Gastrocnemius medialis (tissue), 4 donors: ENCODE measurements around the gene MRPS12. TPM values are rescaled to one million over a fixed set of nuclear protein-coding genes. Genes with fewer than 3 reads are reported as not detected.

ENCODE experiments used
- ATAC-seq, 2 donors: fragments of 150-250 bp; one replicate each; pipeline ENCODE4 v1.9.1; 2016
- DNase-seq, 2 donors: peaks; one replicate each; pipeline ENCODE4 v3.0.0-alpha.2; 2019
- H3K27ac ChIP-seq, 4 donors: fragments of 200-600 bp; sonication (generic); 1 replicate in 1 of 4; 2 replicates in 3 of 4; pipeline ENCODE4 v1.5.1; 2016 to 2018; ENCODE audit warnings: mild to moderate bottlenecking in 2 of 4, moderate library complexity in 1 of 4
- H3K27me3 ChIP-seq, 3 donors: fragments of 200-600 bp; sonication (generic) in 2 of 3; 1 replicate in 1 of 3; 2 replicates in 2 of 3; pipeline versions ENCODE4 v1.5.1 to v1.6.0; 2016 to 2019; ENCODE audit warnings: mild to moderate bottlenecking in 1 of 3, moderate library complexity in 1 of 3
- H3K36me3 ChIP-seq, 2 donors: fragments of 200-600 bp; sonication (generic) in 1 of 2; one replicate each; pipeline ENCODE4 v1.5.1; 2017 to 2018
- H3K4me1 ChIP-seq, 2 donors: fragments of 200-600 bp; sonication (generic) in 1 of 2; one replicate each; pipeline ENCODE4 v1.5.1; 2016 to 2017; ENCODE audit warnings: mild to moderate bottlenecking in 2 of 2
- H3K4me3 ChIP-seq, 4 donors: fragments of 200-600 bp; sonication (generic) in 3 of 4; 1 replicate in 1 of 4; 2 replicates in 3 of 4; pipeline ENCODE4 v1.5.1; 2016 to 2019; ENCODE audit warnings: mild to moderate bottlenecking in 2 of 4
- H3K9me3 ChIP-seq, 3 donors: fragments of 200-600 bp; sonication (generic) in 2 of 3; 1 replicate in 1 of 3; 2 replicates in 2 of 3; pipeline ENCODE4 v1.5.1; 2016 to 2019
- CTCF ChIP-seq, 5 experiments: fragments of 450-650 bp in 3 of 5; fragments of 200-600 bp in 2 of 5; sonication (generic) in 2 of 5; IDR thresholded peaks in 4 of 5; conservative IDR thresholded peaks in 1 of 5; 1 replicate in 4 of 5; 2 replicates in 1 of 5; pipeline ENCODE4 v1.5.1; 2016 to 2019; ENCODE audit warnings: antibody characterized with exemption in 5 of 5, mild to moderate bottlenecking in 3 of 5, moderate library complexity in 3 of 5
- POLR2A ChIP-seq, 2 donors: fragments of 450-650 bp; IDR thresholded peaks; one replicate each; pipeline ENCODE4 v1.6.1; 2017; ENCODE audit warnings: antibody characterized with exemption in 2 of 2, mild to moderate bottlenecking in 2 of 2, moderate library complexity in 2 of 2
- in situ Hi-C, 4 donors: fragments of 200-750 bp; cut with MboI; loops; one replicate each; pipeline versions ENCODE4 v1.15.0 to v1.8.0; 2017; ENCODE audit warnings: low sequenced_read_pairs in 4 of 4
- intact Hi-C: fragments of 100-400 bp; cut with DNase I; formaldehyde crosslinking; loops from one replicate; pipeline ENCODE4 v1.15.1; 2023; ENCODE audit warnings: low total_unique reads
- total RNA-seq, 4 donors: library from RNA; depleted of rRNA; stranded (reverse); fragments of >200 nt; gene quantifications; one replicate each; pipeline versions ENCODE4 v1.1.0 to v1.2.3, GENCODE V29; 2016

The MRPS12 gene
- total RNA-seq, 4 donors from 2014 or later = 20.0 to 49.8 (median 36.1) TPM

GRCh38 chr19:38917516-38917915, 13.2 kb upstream of the MRPS12 start:
- no peak for DNase-seq
- in situ Hi-C loops = loop anchor here in 2 of 4 donors (25.0 kb wide), 1 partner anchor 180 kb away; the partner anchor contains the start of gene CAPN12 (in 2 of the 2)

GRCh38 chr19:38917921-38918491, 12.7 kb upstream of the MRPS12 start:
- H3K4me1 ChIP-seq = no peaks in the 10 kb centered on the region
- no peaks in the 10 kb centered on the region for H3K27me3 ChIP-seq
- no peak for DNase-seq
- no peak for TF ChIP-seq POLR2A (IDR thresholded peaks at IDR 0.05)
- no peaks in the 10 kb centered on the region for H3K9me3 ChIP-seq
- ATAC-seq = no peak
- in situ Hi-C loops (loop anchor here in 2 of 4 donors (25.0 kb wide), 1 partner anchor 181 kb away; the partner anchor contains the start of gene CAPN12 (in 2 of the 2)), intact Hi-C loops (no loop called here)
- peaks cover 0 to 9% of the 10 kb centered on the region in 2 donors for H3K36me3 ChIP-seq
- no peak overlapping the region for H3K4me3 ChIP-seq
- H3K27ac ChIP-seq = no peak overlapping the region

More at GRCh38 chr19:38917516-38917915, 13.2 kb upstream of the MRPS12 start:
- no peaks in the 10 kb centered on the region for H3K9me3 ChIP-seq
- no peak overlapping the region for H3K27ac ChIP-seq
- TF ChIP-seq POLR2A (IDR thresholded peaks at IDR 0.05) = no peak
- TF ChIP-seq CTCF (IDR thresholded peaks at IDR 0.05 in 4 of 5, conservative IDR thresholded peaks at IDR 0.05 in 1 of 5) = no peak
- H3K4me1 ChIP-seq = no peaks in the 10 kb centered on the region
- no peaks in the 10 kb centered on the region for H3K27me3 ChIP-seq
- H3K36me3 ChIP-seq = peaks cover 0 to 9% of the 10 kb centered on the region in 2 donors
- intact Hi-C loops = no loop called here
- no peak overlapping the region for H3K4me3 ChIP-seq
- ATAC-seq = no peak

- ATAC-seq (no peak), DNase-seq (no peak)
- in situ Hi-C loops (loop anchor here in 2 of 4 donors (25.0 kb wide), 1 partner anchor 181 kb away; the partner anchor contains the start of gene CAPN12 (in 2 of the 2)), intact Hi-C loops (no loop called here)
- Histone ChIP-seq H3K9me3 (no peaks in the 10 kb centered on the region), H3K4me1 (no peaks in the 10 kb centered on the region), H3K36me3 (peaks cover 0 to 9% of the 10 kb centered on the region in 2 donors), H3K27me3 (no peaks in the 10 kb centered on the region), H3K27ac (no peak overlapping the region), H3K4me3 (no peak overlapping the region)
- TF ChIP-seq CTCF (IDR thresholded peaks at IDR 0.05 in 4 of 5, conservative IDR thresholded peaks at IDR 0.05 in 1 of 5) = no peak
Measured at GRCh38 chr19:38918526-38918925, 12.2 kb upstream of the MRPS12 start.

DNA sequence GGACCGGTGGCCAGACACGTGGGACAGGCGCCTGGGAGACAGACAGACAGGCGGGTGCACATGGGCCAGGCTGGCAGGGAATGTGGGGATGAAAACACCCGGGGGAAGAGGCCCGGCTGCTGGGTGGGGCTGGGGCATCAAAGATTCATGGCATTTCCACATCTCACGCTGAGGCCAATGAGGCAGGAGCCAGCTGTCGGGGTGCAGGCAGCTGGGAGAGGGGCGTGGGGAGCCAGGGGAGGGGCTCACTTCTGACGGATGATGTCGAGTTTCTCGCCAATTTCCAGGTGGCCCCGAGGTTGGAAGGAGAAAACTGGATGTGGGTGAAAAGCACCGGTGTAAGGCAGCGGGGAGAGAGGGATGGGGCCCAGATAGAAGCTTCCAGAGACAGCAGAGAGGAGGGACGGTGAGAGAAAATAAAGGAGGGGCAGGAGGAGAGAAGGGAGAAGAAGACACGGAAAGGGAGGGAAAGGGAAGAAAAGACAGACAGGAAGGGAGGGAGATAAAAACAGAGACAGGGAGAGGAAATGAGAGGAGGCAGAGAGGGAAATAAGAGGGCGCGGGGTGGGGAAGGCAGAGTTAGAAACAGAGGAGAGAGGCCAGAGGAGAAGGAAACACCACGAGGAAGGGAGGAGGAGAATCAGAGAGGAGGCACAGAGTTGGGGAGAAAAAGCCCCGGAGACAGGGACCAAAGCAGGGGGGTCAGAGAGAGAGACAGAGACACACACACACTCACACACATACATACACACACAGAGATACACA, 10.7 kb upstream of the MRPS12 start:
- no peaks in the 10 kb centered on the region for H3K4me1 ChIP-seq

More for the DNA sequence above, 10.7 kb upstream of the MRPS12 start:
- intact Hi-C loops (no loop called here), in situ Hi-C loops (loop anchor here in 2 of 4 donors (10.0 to 25.0 kb wide), 2 partner anchors 183 to 515 kb away; partner anchors contain the start of genes CAPN12 (in 2 of the 2) and FAM98C (in 1 of the 2))
- ATAC-seq (no peak), DNase-seq (no peak)
- H3K27ac ChIP-seq = no peak overlapping the region
- no peak overlapping the region for H3K4me3 ChIP-seq
- H3K9me3 ChIP-seq = no peaks in the 10 kb centered on the region
- peaks cover 0 to 16% of the 10 kb centered on the region in 2 donors for H3K36me3 ChIP-seq
- TF ChIP-seq CTCF (IDR thresholded peaks at IDR 0.05 in 4 of 5, conservative IDR thresholded peaks at IDR 0.05 in 1 of 5) (no peak), POLR2A (IDR thresholded peaks at IDR 0.05) (no peak)
- no peaks in the 10 kb centered on the region for H3K27me3 ChIP-seq
